ENCODE results near the gene NT5DC4. TPM values are rescaled to one million over a fixed set of nuclear protein-coding genes. Genes with fewer than 3 reads are reported as not detected.

Gene NT5DC4
- total RNA-seq, 2 donors from 2014 or later, result not detected

- H3K27me3 Mint-ChIP-seq, result no peaks in the 10 kb centered on the region
- H3K36me3 Mint-ChIP-seq (ENCODE audit: low read depth), result peaks cover 2% of the 10 kb centered on the region
- peaks cover 33% of the 10 kb centered on the region for H3K4me1 Mint-ChIP-seq
- ATAC-seq (no peak), DNase-seq (no peak)
- no peak overlapping the region for H3K4me3 Mint-ChIP-seq
- H3K9me3 ChIP-seq (ENCODE audit: control insufficient read depth, low read length, poor library complexity, severe bottlenecking), result no peaks in the 10 kb centered on the region
- no peak overlapping the region for H3K27ac Mint-ChIP-seq
Measured at GRCh38 chr2:112688086-112688880, 32.5 kb upstream of the NT5DC4 start.

DNA sequence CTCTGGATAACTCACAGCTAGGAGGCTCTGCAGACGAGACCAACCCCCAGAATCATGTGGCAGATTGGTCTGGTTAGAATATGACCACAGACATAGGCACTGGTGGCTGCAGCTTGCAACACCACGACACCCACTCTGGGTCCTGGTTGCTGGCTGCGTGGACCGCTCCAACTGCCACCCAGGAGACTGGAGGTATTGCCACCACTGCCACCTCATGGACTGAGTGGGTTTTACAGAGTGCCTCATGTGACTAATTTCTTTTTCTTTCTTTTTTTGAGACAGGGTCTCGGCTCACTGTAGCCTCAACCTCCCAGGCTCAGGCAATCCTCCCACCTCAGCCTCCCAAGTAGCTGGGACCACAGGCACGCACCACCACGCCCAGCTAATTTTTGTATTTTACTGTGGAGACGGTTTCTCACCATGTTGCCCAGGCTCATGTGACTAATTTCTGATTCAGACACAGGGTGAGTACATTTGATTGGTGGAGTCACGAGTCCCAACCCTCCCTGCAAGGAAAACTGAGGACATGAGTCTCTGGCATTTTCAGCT is 29.9 kb upstream of the NT5DC4 start:
- ATAC-seq (peak; percentile 87), DNase-seq (peak; percentile 38 to 52 (median 43))
- peaks cover 22% of the 10 kb centered on the region for H3K4me1 Mint-ChIP-seq
- peak overlapping the region; percentile 19 for H3K4me3 Mint-ChIP-seq
- H3K27ac Mint-ChIP-seq, result peak overlapping the region; percentile 93
- H3K36me3 Mint-ChIP-seq (ENCODE audit: low read depth), result no peaks in the 10 kb centered on the region
- H3K27me3 Mint-ChIP-seq, result no peaks in the 10 kb centered on the region
- no peaks in the 10 kb centered on the region for H3K9me3 ChIP-seq (ENCODE audit: control insufficient read depth, low read length, poor library complexity, severe bottlenecking)

GRCh38 chr2:112691881-112692281 is 28.9 kb upstream of the NT5DC4 start:
- peak overlapping the region; percentile 93 for H3K27ac Mint-ChIP-seq
- no peaks in the 10 kb centered on the region for H3K27me3 Mint-ChIP-seq
- no peak for ATAC-seq

GRCh38 chr2:112692495-112692911 is 28.3 kb upstream of the NT5DC4 start:
- peak overlapping the region; percentile 68 for H3K4me3 Mint-ChIP-seq
- H3K4me1 Mint-ChIP-seq, result peaks cover 22% of the 10 kb centered on the region
- H3K9me3 ChIP-seq (ENCODE audit: control insufficient read depth, low read length, poor library complexity, severe bottlenecking), result no peaks in the 10 kb centered on the region
- H3K27ac Mint-ChIP-seq, result peak overlapping the region; percentile 93
- H3K36me3 Mint-ChIP-seq (ENCODE audit: low read depth), result no peaks in the 10 kb centered on the region
- DNase-seq (peak in 1 of 3 donors; percentile 17), ATAC-seq (peak; percentile 80)
- no peaks in the 10 kb centered on the region for H3K27me3 Mint-ChIP-seq

More at GRCh38 chr2:112691881-112692281, 28.9 kb upstream of the NT5DC4 start:
- H3K9me3 ChIP-seq (ENCODE audit: control insufficient read depth, low read length, poor library complexity, severe bottlenecking), result no peaks in the 10 kb centered on the region
- no peaks in the 10 kb centered on the region for H3K36me3 Mint-ChIP-seq (ENCODE audit: low read depth)
- H3K4me3 Mint-ChIP-seq, result peak overlapping the region; percentile 25
- H3K4me1 Mint-ChIP-seq, result peaks cover 22% of the 10 kb centered on the region
- no peak for DNase-seq

DNA sequence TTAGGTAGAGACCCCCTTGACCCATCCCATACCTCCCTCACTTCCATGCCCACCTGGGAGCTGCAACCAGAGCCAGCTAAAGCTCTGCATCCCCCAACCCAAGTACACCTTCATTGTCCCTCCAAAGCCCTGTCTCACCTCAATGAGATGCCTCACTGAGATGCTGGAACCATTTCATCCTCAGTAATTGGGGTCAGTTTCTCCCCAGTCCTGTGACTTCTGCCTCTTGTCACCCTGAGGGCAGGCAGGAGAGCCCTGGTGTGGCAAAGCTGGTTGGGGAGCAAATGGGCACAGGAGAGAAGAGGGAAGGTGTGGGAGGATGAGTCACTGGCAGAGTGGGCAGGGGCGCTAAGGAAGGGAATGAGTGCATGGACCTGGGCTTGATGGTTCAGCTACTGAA is 27.9 kb upstream of the NT5DC4 start:
- H3K9me3 ChIP-seq (ENCODE audit: control insufficient read depth, low read length, poor library complexity, severe bottlenecking), result no peaks in the 10 kb centered on the region
- peak overlapping the region; percentile 68 for H3K4me3 Mint-ChIP-seq
- H3K36me3 Mint-ChIP-seq (ENCODE audit: low read depth), result no peaks in the 10 kb centered on the region
- H3K27me3 Mint-ChIP-seq, result no peaks in the 10 kb centered on the region
- peak overlapping the region; percentile 93 for H3K27ac Mint-ChIP-seq
- no peak for DNase-seq
- peaks cover 22% of the 10 kb centered on the region for H3K4me1 Mint-ChIP-seq
- no peak for ATAC-seq

DNA sequence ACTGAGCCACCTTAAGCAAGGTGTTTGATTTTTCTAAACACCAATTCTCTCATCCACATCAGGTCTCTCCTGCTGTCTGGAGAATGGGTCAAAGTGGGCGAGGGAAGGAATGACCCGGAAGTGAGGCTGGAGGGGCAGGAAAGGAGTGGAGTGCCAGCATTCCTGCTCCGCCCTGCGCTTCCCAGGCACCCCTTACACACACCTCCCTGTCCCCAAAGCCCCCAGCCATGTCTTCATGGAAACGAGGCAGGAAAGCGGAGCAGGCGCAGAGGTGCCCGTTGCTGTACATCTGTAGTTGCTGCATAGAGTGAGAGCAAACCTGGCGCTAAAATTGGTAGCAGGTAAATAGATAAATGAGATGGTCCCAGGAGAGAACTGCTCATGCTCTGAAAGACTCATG is 27.2 kb upstream of the NT5DC4 start:
- H3K9me3 ChIP-seq (ENCODE audit: control insufficient read depth, low read length, poor library complexity, severe bottlenecking), result no peaks in the 10 kb centered on the region
- Mint-ChIP-seq H3K36me3 (ENCODE audit: low read depth) (no peaks in the 10 kb centered on the region), H3K27me3 (no peaks in the 10 kb centered on the region), H3K4me1 (peaks cover 22% of the 10 kb centered on the region), H3K4me3 (no peak overlapping the region), H3K27ac (peak overlapping the region; percentile 93)
- no peak for ATAC-seq
- no peak for DNase-seq

DNA sequence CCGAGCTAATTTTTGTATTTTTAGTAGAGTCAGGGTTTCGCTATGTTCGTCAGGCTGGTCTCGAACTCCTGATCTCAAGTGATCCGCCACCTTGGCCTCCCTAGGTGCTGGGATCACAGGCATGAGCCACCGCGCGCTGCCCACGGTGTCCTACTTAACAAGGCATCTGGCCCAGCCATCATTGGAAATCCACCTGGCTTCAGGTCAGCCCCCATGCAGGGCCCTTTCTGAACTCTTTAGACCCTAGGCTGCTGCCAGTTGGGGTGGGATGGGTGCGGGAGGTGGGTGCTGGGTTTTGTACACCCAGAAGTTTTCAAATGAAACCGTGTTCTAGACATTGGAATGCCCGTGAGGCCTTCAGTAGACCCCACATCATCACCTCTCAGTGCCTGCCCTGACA is 26.6 kb upstream of the NT5DC4 start:
- DNase-seq, result no peak
- Mint-ChIP-seq H3K27ac (no peak overlapping the region), H3K4me3 (no peak overlapping the region)

DNA sequence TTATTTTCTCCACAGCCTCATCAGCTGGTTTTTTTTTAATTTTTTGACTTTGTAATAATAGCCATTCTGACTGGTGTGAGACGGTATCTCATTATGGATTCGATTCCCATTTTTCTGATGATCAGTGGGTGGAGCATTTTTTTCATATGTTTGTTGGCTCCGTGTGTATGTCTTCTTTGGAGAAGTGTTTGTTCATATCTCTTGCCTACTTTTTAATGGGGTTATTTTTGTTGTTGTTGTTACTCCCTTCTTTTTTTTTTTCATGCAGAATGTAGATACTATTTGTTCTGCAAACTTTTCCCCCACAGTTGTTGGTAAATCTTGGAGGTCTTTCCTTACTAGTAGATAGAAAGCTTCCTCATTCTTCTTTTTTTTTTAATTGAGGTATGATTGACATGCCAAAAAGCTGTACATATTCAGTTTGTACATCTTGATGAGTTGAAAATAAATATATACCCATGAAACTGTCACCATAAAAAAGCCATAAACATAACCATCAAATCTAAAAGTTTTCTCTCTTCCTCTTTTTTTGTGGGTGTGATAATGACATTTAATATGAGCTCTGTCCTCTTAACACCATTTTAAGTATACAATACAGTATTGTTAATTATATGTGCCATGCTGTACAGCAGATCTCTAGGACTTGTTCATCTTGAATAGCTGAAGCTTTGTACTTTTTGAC is 21.8 kb upstream of the NT5DC4 start:
- Mint-ChIP-seq H3K4me3 (no peak overlapping the region), H3K36me3 (ENCODE audit: low read depth) (no peaks in the 10 kb centered on the region), H3K4me1 (peaks cover 3% of the 10 kb centered on the region), H3K27ac (no peak overlapping the region), H3K27me3 (no peaks in the 10 kb centered on the region)
- no peak for ATAC-seq
- no peaks in the 10 kb centered on the region for H3K9me3 ChIP-seq (ENCODE audit: control insufficient read depth, low read length, poor library complexity, severe bottlenecking)
- no peak for DNase-seq

More for the DNA sequence above, 26.6 kb upstream of the NT5DC4 start:
- H3K27me3 Mint-ChIP-seq, result no peaks in the 10 kb centered on the region
- H3K36me3 Mint-ChIP-seq (ENCODE audit: low read depth), result no peaks in the 10 kb centered on the region
- H3K4me1 Mint-ChIP-seq, result peaks cover 22% of the 10 kb centered on the region
- ATAC-seq, result no peak
- no peaks in the 10 kb centered on the region for H3K9me3 ChIP-seq (ENCODE audit: control insufficient read depth, low read length, poor library complexity, severe bottlenecking)

DNA sequence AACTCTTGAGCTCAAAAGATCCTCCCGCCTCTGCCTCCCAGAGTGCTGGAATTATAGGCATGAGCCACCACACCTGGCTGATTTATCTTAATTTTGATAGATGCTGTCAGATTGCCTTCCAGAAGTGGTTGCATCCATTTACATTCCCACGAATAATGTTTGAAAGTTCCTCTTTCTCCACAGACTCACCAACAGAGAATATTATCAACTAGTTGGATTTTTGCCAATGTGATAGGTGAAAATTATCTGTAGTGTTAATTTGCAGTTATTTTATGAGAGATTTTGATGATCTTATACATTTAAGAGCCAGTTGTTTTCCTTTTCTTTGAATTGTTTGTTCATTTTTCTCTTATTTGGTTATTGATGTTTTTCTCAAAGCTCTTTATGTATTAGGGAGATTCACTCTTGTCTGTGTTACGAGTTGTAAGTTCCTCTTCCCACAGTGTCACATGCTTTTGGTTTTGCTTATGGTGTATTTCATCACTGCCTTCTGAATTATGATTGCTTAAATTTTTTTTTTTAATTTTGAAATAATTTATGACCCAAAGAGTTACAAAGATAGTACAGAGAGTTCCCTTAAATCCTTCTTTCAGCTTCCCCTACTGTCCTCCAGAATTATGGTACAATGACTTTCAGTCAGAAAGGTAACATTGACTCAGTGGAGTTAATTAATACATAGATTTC is 20.7 kb upstream of the NT5DC4 start:
- Mint-ChIP-seq H3K4me1 (peaks cover 5% of the 10 kb centered on the region), H3K36me3 (ENCODE audit: low read depth) (peaks cover 2% of the 10 kb centered on the region), H3K4me3 (no peak overlapping the region), H3K27ac (no peak overlapping the region), H3K27me3 (no peaks in the 10 kb centered on the region)
- H3K9me3 ChIP-seq (ENCODE audit: control insufficient read depth, low read length, poor library complexity, severe bottlenecking), result no peaks in the 10 kb centered on the region
- DNase-seq (no peak), ATAC-seq (peak; percentile 33)

- DNase-seq (no peak), ATAC-seq (no peak)
- peaks cover 2% of the 10 kb centered on the region for H3K36me3 Mint-ChIP-seq (ENCODE audit: low read depth)
- peaks cover 5% of the 10 kb centered on the region for H3K27me3 Mint-ChIP-seq
- H3K4me3 Mint-ChIP-seq, result no peak overlapping the region
- no peak overlapping the region for H3K27ac Mint-ChIP-seq
- H3K9me3 ChIP-seq (ENCODE audit: control insufficient read depth, low read length, poor library complexity, severe bottlenecking), result no peaks in the 10 kb centered on the region
- H3K4me1 Mint-ChIP-seq, result peaks cover 8% of the 10 kb centered on the region
Measured at GRCh38 chr2:112701052-112701451, 19.8 kb upstream of the NT5DC4 start.

DNA sequence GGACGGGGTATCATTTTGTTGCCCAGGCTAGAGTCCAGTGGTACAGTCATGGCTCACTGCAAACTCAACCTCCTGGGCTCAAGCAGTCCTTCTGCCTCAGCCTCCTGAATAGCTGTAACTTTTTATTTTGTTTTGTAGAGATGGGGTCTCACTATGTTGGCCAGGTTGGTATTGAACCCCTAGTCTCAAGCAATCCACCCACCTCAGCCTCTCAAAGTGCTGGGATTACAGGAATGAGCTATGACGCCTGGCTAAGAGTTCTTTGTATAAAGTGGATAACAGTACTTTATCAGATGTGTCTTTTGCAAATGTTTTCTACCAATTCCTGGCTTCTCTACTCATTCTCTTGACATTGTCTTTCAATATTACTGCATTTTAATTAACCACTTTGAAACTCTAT is 17.1 kb upstream of the NT5DC4 start:
- ATAC-seq (no peak), DNase-seq (no peak)
- Mint-ChIP-seq H3K4me3 (no peak overlapping the region), H3K27me3 (peaks cover 9% of the 10 kb centered on the region), H3K27ac (no peak overlapping the region), H3K4me1 (peaks cover 16% of the 10 kb centered on the region), H3K36me3 (ENCODE audit: low read depth) (peaks cover 2% of the 10 kb centered on the region)
- H3K9me3 ChIP-seq (ENCODE audit: control insufficient read depth, low read length, poor library complexity, severe bottlenecking), result no peaks in the 10 kb centered on the region

DNA sequence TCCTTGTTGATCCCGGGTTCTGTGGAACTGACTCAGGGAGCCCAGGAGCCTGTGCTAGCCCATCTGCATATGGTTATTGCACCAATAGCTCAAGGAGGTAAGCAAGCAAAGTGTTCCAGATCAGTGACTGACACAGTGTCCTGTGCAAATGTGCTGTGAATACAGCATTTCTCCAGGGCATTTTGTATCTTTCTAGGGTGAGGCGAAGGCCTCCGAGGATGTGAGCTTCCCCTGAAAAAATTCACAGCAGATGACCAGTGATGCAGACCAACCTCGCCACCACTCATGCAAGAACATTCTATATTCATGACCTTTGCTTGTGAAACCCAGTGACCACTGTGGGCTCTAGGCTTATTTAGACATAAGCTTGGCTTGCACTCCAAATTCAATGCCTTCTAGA is 15.2 kb upstream of the NT5DC4 start:
- no peak for ATAC-seq
- H3K27ac Mint-ChIP-seq, result no peak overlapping the region
- peaks cover 23% of the 10 kb centered on the region for H3K4me1 Mint-ChIP-seq
- H3K4me3 Mint-ChIP-seq, result no peak overlapping the region
- H3K27me3 Mint-ChIP-seq, result peaks cover 9% of the 10 kb centered on the region
- DNase-seq, result no peak
- no peaks in the 10 kb centered on the region for H3K9me3 ChIP-seq (ENCODE audit: control insufficient read depth, low read length, poor library complexity, severe bottlenecking)
- peaks cover 2% of the 10 kb centered on the region for H3K36me3 Mint-ChIP-seq (ENCODE audit: low read depth)

DNA sequence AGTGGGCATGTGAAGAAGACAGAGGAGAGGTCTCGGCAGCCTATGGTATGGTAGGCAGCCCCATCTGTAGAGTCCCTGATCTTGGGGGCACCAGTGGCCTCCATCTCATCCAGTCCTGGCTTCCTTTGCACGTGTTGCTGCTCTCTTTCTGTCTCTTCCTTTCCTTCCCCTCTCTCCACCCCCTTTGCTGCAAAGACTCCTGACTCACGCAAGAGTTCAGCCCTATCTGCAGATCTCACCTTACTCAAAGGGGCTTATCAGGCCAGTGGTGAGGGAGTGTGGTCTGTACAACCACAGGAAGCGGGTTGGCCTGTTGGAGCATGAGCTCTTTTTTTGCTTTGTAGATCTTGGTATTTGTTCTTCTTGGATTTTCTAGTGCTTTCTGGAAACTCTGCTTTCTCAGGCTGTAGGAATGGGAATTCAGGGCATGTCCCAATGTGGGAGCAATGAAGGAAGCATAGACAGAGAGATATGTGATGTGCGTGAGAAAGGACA is 14.6 kb upstream of the NT5DC4 start:
- Mint-ChIP-seq H3K36me3 (ENCODE audit: low read depth) (peaks cover 4% of the 10 kb centered on the region), H3K27me3 (peaks cover 9% of the 10 kb centered on the region), H3K4me3 (peak overlapping the region; percentile 55), H3K27ac (peak overlapping the region; percentile 12), H3K4me1 (peaks cover 26% of the 10 kb centered on the region)
- H3K9me3 ChIP-seq (ENCODE audit: control insufficient read depth, low read length, poor library complexity, severe bottlenecking), result no peaks in the 10 kb centered on the region
- no peak for DNase-seq
- peak; percentile 94 for ATAC-seq
